ENCODE measurements around the gene XKR7.

DNA sequence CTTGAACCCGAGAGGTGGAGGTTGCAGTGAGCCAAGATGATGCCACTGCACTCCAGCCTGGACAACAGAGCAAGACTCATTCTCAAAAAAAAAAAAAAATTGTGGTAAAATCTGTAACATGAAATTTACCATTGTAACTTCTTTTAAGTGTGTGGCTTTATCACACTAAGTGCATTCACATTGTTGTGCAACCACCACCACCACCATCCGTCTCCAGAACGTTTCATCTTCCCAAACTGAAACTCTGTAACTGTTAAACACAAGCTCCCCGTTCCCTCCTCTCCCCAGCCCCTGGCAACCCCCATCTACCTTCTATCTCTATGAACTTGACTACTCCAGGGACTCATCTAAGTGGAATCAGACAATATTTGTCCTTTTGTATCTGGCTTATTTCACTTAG is 45.8 kb upstream of the XKR7 start:
- TF ChIP-seq, protein P1, sequence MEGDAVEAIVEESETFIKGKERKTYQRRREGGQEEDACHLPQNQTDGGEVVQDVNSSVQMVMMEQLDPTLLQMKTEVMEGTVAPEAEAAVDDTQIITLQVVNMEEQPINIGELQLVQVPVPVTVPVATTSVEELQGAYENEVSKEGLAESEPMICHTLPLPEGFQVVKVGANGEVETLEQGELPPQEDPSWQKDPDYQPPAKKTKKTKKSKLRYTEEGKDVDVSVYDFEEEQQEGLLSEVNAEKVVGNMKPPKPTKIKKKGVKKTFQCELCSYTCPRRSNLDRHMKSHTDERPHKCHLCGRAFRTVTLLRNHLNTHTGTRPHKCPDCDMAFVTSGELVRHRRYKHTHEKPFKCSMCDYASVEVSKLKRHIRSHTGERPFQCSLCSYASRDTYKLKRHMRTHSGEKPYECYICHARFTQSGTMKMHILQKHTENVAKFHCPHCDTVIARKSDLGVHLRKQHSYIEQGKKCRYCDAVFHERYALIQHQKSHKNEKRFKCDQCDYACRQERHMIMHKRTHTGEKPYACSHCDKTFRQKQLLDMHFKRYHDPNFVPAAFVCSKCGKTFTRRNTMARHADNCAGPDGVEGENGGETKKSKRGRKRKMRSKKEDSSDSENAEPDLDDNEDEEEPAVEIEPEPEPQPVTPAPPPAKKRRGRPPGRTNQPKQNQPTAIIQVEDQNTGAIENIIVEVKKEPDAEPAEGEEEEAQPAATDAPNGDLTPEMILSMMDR (IDR thresholded peaks at IDR 0.05), result no peak
- no peak for TF ChIP-seq POLR2A (IDR thresholded peaks at IDR 0.05)

All from right lobe of liver (tissue), 4 donors.